Hematopoietic multipotent progenitor cell treated with erythropoietin and hydrocortisone succinate and interleukin-3 and kit ligand, for 6 days (in vitro differentiated cells): Measurements from ENCODE around the gene PROCA1.
"Not testable (repeated sequence)": the region's sequence is repeated elsewhere in the genome, so short reads cannot be mapped to it uniquely, and the experiment has no call there.

Source experiments
- DNase-seq: peaks from one replicate; pipeline ENCODE4 v3.0.0-alpha.2; 2015

The PROCA1 gene

GRCh38 chr17:28743243-28744103 lies 31.8 kb upstream of the PROCA1 start, which contains the start of gene TRAF4:
Gene TRAF4, plus strand, starts transcription at chr17:28744011. Its CDS starts 102 bp downstream, at chr17:28744113.
- peak; percentile 92 for DNase-seq

DNA sequence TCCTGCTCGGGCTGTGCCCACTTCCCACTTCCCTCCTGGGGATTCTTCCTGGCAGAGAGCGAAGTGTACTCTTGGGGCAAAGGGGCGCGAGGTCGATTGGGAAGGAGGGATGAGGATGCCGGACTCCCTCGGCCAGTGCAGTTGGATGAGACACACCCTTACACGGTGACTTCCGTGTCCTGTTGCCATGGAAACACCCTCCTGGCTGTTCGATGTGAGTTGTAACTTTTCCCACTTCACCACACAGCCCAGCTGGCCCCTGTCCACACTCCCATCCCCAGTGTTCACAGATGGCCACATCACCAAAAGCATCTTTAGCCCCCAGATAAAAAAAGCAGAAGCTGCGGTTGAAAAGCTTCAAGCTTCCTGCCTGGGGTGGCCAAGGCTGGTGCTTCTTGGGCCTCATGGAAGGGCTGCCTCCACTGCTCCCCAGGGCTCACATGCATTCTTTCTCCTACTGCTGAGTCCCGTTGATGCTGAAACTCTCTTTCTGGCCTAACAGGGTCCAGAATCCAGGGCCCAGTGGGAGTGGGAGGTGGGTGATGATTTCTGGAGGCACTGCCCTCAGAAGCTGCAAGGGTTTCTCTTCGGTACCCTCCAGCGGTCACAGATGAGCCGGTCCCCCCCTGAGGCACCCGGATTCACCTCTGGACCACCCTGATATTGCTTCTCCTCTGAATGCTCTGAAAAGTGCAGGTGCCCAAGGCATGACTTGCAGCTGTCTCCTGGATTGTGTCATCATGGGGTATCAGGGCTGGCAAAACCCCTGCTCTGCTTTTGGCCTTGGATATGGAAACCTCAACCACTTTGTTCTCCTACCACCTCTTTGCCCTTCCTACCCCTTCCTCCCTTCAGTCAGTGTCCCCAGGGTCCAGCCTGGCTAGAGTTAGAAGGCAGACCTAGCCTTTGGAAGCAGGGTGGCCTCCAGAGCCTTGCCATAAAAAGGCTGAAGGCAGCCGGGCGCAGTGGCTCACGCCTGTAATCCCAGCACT lies 30.0 kb upstream of the PROCA1 start:
- peak; percentile 95 for DNase-seq

DNA sequence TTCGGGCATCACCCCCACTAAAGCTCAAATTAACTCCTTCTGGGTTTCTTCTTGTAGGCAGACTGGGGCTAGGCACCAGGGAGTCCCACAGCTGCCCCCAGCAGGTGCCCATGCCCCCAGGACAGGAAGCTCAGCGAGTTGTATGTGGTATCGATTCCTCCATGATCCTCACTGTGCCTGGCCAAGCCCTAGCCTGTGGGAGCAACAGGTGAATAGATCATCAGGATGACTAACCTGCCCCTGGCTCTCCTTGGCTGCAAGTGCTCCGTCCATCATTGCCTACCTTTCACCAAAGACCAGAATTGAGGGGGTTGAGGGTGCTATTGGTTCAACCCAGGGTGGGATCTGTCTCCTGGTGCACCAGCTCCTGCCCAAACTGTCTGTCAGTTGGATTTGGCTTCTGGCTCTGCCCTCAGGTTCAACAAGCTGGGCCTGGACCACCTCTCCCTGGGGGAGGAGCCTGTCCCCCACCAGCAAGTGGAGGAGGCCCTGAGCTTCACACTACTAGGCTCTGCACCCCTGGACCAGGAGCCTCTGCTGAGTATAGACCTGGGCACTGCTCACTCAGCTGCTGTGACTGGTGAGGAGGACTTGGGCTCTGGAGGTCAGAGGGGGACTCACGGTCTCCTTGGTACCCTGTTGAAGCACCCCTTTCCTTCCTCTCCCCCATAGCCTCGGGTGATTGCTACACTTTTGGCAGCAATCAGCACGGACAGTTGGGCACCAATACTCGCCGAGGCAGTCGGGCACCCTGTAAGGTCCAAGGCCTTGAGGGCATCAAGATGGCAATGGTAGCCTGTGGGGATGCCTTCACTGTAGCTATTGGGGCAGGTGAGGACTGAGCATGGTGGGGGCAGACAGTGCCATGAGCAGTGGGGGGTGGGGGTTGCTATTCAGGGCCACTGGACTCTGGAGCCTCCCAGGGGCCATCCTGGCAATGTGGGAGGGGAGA lies 29.0 kb upstream of the PROCA1 start:
- no peak for DNase-seq

DNA sequence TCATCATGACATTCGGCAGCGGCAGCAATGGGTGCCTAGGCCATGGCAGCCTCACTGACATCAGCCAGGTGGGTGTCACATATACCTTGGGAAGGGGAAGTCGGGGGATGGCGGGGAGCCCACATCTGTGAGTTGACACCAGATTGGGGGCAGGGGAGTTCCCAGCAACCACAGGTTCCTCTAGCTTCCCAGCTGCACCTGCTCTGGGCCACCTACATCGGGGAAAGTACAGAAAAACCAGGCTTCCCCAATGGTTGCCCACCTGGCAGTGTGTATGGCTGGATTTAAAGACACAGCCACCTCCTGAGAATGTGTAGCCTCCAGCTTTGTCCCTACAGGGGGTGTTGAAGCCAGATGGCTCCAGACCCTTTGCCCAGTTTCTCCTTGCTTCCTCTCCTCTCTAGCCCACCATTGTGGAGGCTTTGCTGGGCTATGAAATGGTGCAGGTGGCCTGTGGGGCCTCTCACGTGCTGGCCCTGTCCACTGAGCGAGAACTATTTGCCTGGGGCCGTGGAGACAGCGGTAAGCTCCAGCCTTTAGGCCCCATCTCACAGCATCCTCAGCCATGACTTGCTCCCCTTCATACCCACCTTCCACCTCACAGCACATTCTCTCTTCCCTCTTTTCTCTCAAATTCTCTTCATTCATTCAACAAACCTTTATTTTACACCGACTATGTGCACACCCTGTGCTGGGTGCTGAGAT lies 27.1 kb upstream of the PROCA1 start:
- no peak for DNase-seq

GRCh38 chr17:28737770-28738679 lies 26.3 kb upstream of the PROCA1 start:
- DNase-seq, result peak; percentile 47

GRCh38 chr17:28737316-28737715 lies 25.6 kb upstream of the PROCA1 start:
- DNase-seq, result no peak

GRCh38 chr17:28735913-28736769 lies 24.5 kb upstream of the PROCA1 start:
- not testable (repeated sequence) for DNase-seq

GRCh38 chr17:28735242-28735722 lies 23.6 kb upstream of the PROCA1 start:
- DNase-seq, result peak; percentile 92

GRCh38 chr17:28734712-28735241 lies 23.1 kb upstream of the PROCA1 start:
- DNase-seq, result no peak

DNA sequence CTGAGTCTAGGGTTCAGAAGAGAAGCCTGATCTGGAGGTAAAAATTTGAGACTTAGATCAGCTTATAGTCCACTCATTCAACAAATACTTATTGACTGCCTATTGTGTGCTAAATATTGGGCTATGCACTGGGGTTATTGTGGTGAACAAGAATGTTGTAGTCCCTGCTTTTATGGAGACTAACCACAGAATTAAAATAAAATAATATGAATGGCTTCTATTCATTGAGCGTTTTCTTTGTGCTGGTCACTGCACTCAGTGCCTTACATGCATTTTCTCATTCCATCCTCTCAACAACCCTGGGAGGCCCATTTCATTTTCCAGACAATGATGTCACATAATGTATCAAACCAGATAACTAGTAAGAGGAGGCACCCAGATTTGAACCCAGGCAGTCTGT lies 21.7 kb upstream of the PROCA1 start:
- DNase-seq, result no peak

GRCh38 chr17:28729950-28730330 lies 18.3 kb upstream of the PROCA1 start:
- no peak for DNase-seq

- peak; percentile 98 for DNase-seq
These were observed 16.9 kb upstream of the PROCA1 start, which contains the start of gene NEK8 for GRCh38 chr17:28728364-28729200. Gene NEK8, plus strand, starts transcription at chr17:28728788. Its CDS starts 26 bp downstream, at chr17:28728814.

GRCh38 chr17:28726627-28727491 lies 15.2 kb upstream of the PROCA1 start:
- DNase-seq, result peak; percentile 96

DNA sequence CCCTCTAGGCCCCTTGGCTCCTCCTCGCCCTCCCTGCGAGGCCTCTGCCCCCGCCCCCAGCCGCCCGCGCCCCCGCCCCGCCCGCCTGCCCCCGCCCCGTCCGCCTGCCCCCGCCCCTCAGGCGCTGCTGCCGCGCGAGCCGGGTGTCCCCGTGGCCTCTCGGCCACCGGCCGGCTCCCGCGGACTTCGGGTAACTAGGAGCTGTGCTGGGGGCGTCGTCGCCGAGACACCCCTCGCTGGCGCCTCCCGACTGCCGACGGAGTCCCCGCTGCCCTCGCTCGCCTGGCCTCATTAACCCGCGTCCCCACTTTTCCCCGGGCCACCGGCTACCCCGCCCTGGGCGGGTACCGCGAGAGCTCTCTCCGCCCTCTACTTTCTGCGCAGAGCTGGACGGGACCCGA lies 14.5 kb upstream of the PROCA1 start, which contains the start of gene TLCD1:
TLCD1 (minus strand) TSS at position 8 of the 401 bp plus-strand sequence. CDS start 136 bp downstream, outside the sequence.
- peak; percentile 87 for DNase-seq

- peak; percentile 88 for DNase-seq
These were observed 14.1 kb upstream of the PROCA1 start for GRCh38 chr17:28725660-28726225.

DNA sequence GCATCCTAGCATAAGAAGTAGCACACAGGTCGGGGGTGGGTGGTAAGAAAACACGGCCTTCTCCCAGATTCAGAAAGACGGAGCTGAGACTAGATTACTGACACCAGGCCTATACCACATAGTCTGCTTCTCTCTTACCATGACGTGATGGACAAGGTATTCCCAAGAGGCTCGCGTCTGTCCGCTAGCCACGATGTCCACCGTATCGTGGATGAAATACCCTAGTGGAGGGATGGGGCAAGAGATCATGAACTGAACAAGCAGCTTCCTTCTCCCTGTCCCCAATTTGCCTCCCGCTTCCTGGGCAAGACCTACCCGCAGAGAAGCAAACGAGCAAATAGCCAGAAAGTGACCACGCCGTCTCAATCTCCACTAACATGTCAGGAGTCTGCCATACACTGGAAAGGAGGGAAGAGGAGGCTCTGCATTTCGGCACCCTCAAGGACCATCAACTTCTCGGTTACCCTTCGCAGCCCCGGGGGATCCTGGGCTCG lies 13.5 kb upstream of the PROCA1 start:
- peak; percentile 73 for DNase-seq
